Suprapubic skin (tissue), 4 donors: ENCODE data around the gene RSRC1.

Experiments used
- CTCF ChIP-seq, 2 donors: fragments of 200-600 bp in 1 of 2; fragments of 450-650 bp in 1 of 2; sonication (generic) in 1 of 2; IDR thresholded peaks; one replicate each; pipeline ENCODE4 v1.5.1; 2016 to 2019; ENCODE audit warnings: antibody characterized with exemption in 2 of 2, mild to moderate bottlenecking in 1 of 2, moderate library complexity in 1 of 2
- POLR2A ChIP-seq, 2 donors: fragments of 450-650 bp; IDR thresholded peaks; one replicate each; pipeline ENCODE4 v1.6.1; 2017; ENCODE audit warnings: antibody characterized with exemption in 2 of 2, mild to moderate bottlenecking in 2 of 2, moderate library complexity in 2 of 2
- POLR2AphosphoS5 ChIP-seq, 3 donors: sonication (generic); formaldehyde crosslinking; IDR thresholded peaks; one replicate each; pipeline ENCODE4 v1.6.1; 2017; ENCODE audit warnings: antibody characterized with exemption in 3 of 3

- TF ChIP-seq CTCF (IDR thresholded peaks at IDR 0.05), result no peak
- TF ChIP-seq POLR2A (IDR thresholded peaks at IDR 0.05), result no peak
- no peak for TF ChIP-seq POLR2AphosphoS5 (IDR thresholded peaks at IDR 0.05)
Observed at GRCh38 chr3:158273656-158274055, 163.8 kb downstream of the RSRC1 start.
